ENCODE results near the gene CAMKMT.
A peak's percentile ranks its signal among the peaks of the same experiment; 100 is the strongest.
"Not testable (repeated sequence)": the region's sequence is repeated elsewhere in the genome, so short reads cannot be mapped to it uniquely, and the experiment has no call there.

Gene CAMKMT

DNA sequence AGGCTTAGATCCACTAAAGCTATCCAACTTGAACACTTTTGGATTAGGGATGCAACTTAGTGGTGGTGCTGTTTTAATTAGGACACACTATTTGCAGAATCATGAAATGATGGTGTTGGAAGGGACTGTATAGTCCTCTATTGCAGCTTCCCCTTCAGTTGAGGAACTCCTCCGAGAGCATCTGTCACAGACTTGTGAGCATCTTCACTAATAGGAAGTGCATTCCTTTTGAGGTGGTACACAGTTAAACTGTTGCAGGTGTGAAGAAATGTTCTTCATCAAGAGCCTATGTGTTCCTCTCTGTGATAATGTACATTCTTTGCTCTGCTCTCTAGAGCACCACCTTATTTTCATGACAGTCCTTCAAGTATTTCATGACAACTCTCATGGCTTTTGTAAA lies 197.4 kb downstream of the CAMKMT start:
- no peak for DNase-seq

- DNase-seq = no peak
These were observed 198.6 kb downstream of the CAMKMT start for GRCh38 chr2:44560352-44560751.

- DNase-seq = no peak
These were observed 199.2 kb downstream of the CAMKMT start for GRCh38 chr2:44560941-44561340.

DNA sequence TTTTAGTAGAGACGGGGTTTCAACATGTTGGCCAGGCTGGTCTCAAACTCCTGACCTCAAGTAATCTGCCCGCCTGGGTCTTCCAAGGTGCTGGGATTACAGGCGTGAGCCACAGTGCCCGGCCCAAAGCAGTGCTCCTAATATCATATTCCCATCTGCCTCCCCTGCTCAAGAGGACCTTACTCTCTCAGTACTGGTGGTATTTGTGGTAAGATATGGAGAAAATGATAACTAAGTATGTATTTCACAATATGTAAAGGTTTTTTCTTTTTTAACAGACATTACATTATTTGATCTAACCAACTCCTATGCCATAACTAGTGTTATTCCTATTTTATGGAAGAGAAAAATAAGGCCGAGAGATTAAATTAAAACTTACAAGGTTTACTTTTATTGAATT lies 201.0 kb downstream of the CAMKMT start:
- DNase-seq = no peak

- DNase-seq = no peak
These were observed 203.0 kb downstream of the CAMKMT start for GRCh38 chr2:44564752-44565151.

- DNase-seq = no peak
These were observed 204.3 kb downstream of the CAMKMT start for GRCh38 chr2:44566059-44566458.

DNA sequence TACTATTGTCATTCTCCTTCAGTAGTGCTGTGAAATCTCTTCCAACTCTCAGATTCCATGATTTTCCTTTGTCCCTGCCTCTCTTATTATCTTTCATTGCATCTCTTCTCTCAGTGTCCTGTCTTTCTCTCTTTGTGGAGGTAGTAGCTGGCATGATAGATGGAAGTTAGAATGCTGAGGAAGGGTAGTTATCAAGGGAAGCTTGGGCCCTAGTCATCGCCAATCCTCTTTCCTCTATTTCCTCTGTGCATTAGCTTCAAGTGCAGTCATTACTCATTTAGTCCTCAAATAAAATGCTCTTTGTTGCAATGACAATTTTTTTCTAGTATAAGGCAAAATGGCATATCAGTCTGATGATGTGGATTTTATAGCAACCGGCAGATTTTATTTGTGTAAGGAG lies 207.7 kb downstream of the CAMKMT start:
- no peak for DNase-seq

- no peak for DNase-seq
These were observed 208.5 kb downstream of the CAMKMT start for GRCh38 chr2:44570271-44570670.

GRCh38 chr2:44570777-44571176 lies 209.0 kb downstream of the CAMKMT start:
- peak in 2 of 6 experiments; percentile 7 to 8 for DNase-seq

DNA sequence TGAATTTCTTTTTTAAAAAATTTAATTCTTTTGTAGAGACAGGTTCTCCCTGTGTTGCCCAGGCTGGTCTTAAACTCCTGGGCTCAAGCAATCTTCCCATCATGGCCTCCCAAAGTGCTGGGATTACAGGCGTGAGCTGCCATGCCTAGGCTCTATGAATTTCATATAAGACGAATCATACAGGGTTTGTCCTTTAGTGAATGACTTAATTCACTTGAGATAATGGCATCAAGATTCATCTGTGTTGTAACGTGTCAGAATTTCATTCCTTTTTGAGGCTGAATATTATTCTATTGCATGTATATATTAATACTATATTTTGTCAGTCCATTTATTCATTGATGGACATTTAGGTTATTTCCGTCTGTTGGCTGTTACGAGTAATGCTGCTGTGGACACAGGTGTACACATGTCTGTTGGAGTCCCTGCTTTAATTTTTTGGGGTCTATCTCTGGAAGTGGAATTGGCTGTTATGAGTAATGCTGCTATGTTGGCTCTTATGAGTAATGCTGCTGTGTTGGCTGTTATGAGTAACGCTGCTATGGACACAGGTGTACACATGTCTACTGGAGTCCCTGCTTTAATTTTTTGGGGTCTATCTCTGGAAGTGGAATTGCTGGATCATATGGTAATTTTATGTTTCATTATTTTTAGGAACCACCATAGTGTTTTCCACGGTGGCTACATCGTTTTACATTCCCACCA lies 210.6 kb downstream of the CAMKMT start:
- DNase-seq = no peak

DNA sequence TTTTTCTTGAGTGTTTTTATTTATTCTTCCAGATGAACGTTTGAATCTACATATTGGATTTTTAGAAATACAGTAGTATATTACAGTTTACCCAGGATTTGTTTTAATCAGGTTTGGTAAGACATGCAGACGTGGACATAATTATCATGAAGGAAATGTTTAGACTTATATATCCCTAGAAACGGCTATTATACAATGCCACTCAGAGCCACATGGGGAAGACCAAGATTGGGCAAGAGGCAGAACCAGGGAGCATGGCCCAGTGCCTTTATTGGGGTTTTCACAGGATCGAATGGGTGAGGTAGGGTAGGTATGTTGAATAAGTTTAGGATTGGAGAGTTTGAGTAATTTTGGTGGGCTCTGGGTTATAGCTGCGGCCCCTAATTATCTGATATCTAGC lies 212.2 kb downstream of the CAMKMT start:
- DNase-seq = no peak

GRCh38 chr2:44578471-44579093 lies 216.8 kb downstream of the CAMKMT start:
- DNase-seq = no peak

- DNase-seq = no peak
These were observed 217.5 kb downstream of the CAMKMT start for GRCh38 chr2:44579115-44579836.

GRCh38 chr2:44579837-44580230 lies 218.1 kb downstream of the CAMKMT start:
- DNase-seq = no peak

- DNase-seq = no peak
These were observed 219.2 kb downstream of the CAMKMT start for GRCh38 chr2:44580875-44581515.

GRCh38 chr2:44582363-44583008 lies 220.7 kb downstream of the CAMKMT start:
- DNase-seq = no peak

- not testable (repeated sequence) for DNase-seq
These were observed 233.9 kb downstream of the CAMKMT start for GRCh38 chr2:44595615-44596014.

DNA sequence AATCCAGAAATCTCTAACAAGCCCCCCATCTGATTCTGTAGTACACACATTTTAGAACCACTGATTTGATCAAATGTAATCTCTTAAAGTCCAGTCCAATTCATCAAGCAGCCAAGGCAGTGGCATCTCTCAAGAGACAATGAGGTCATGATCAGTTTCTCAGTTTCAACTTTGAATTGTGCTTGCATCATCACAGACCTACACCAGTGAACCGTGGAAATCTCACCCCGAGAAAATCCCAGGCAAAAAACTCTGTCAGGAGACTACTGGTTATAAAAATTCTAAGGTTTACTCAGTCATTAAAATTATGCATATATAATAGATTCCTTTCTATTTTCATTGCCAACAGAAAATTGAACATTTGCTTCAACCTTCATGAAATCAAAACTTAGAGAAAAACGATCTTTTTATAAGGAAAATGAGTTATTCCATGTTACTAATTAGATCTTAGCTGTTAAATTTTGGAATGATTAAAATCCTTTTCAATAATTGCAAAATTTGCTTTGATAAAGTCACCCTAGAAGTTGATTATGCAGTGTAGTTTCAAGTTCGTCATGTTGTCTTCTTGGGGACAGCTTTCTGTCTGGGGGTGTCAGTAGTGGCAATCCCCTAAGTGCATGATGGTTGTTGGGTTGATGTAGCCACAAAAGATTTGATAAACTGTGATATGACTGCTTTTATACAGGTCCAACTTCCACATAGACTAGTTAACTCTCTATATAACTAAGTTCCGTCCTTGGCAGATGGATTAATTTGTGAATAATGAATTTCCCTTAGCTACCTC lies 235.0 kb downstream of the CAMKMT start:
- no peak for DNase-seq

- no peak for DNase-seq
These were observed 236.8 kb downstream of the CAMKMT start for GRCh38 chr2:44598330-44599119.

DNA sequence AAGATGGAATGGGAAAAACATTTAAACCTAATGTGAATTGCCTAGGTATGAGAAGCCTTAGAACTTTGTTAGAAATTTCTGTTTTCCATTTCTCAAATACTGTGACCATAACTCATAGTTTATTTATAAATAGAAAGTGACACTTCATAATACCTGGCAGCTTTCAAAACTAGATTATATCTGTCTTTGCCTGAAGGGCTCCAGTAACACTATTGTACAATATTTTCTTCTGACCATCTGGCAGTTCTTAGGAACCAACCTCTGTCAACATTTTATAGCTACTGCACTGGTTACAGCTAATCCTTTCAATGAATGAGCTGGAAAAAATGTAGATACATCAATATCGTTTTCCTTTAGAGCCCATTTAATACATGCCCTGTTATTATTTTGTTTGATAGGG lies 237.4 kb downstream of the CAMKMT start:
- no peak for DNase-seq

GRCh38 chr2:44602446-44602845 lies 240.7 kb downstream of the CAMKMT start:
- DNase-seq = no peak

Data from stimulated activated naive CD4-positive, alpha-beta T cell (primary cell).